DMS53 treated with DMSO at 0.1 percent for 48 hours (cell line): ENCODE results near the gene SAXO2.
A peak's percentile ranks its signal among the peaks of the same experiment; 100 is the strongest.
"Not testable (repeated sequence)": the region's sequence is repeated elsewhere in the genome, so short reads cannot be mapped to it uniquely, and the experiment has no call there.

Experiments used
- DNase-seq: peaks from one replicate; lab custom pipeline; 2025; ENCODE audit not compliant: unreplicated experiment; lab: John Stamatoyannopoulos, UW

SAXO2 gene

GRCh38 chr15:82262422-82263026 lies at the start of gene SAXO2, which contains the start of gene EFL1:
Gene SAXO2, plus strand, starts transcription at chr15:82262818. Its CDS starts 62 bp downstream, at chr15:82262880.
Gene EFL1, minus strand, starts transcription at chr15:82262734. Its CDS starts 956 bp downstream, at chr15:82261778.
- peak; percentile 68 for DNase-seq

- DNase-seq, result not testable (repeated sequence)
Measured at GRCh38 chr15:82216092-82216491, 46.5 kb upstream of the SAXO2 start.

DNA sequence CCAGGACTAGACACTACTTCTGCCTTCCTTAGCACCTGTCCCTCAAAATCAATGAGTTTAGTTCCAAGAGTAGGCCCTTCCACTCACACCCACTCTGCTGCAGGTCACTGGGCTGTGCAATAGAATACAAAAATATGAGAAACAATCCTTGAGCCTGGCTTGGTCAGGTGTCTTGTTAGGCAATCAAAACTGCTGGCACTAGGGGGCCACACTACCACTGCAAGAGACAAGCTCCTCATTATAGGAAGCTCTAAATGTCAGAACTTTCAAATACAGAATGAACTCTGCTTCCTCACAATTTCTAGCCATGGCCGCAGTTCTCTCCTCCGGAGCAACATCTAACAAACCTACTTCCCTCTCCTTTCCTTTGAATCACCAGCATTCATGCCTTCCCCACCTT lies 41.1 kb upstream of the SAXO2 start:
- not testable (repeated sequence) for DNase-seq

DNA sequence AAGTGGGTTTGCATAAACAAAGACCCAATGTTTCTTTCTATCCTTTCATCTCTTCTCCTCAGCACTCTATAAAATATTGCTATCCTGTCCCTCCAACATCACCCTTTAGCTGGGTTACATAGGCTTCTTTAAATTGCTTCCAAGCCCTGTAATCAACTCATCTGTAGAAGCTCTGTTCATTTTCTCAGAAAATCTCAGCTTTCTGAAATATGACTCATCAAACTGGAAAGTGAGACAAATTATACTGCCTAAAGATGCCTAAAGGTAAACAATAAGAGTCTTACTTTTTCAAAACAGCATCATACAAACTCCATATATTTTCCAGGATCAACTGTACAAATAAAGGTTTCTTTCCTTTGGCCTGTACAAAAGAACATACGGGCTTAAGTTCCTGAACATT lies 33.9 kb upstream of the SAXO2 start:
- DNase-seq, result no peak

GRCh38 chr15:82231233-82231632 lies 31.4 kb upstream of the SAXO2 start:
- no peak for DNase-seq

DNA sequence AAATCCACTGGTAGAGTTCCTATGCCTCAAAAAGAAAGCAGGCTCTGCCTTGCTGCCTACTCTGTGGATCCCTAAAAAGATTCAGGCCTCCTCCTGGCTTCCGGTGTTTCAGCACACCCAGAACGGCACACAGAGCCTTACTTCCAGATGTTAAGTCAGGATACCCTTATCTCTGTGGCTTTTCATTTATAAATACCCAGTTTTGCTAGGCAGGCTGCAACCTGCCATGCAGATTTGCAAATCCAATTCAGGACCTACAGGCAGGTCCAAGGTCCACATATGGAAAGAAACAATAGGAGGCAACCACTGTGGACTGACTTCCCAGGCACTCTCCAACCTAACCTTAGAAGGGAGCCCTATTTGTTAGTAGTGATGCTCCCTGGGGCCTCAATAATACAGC lies 30.8 kb upstream of the SAXO2 start:
- DNase-seq, result no peak

DNA sequence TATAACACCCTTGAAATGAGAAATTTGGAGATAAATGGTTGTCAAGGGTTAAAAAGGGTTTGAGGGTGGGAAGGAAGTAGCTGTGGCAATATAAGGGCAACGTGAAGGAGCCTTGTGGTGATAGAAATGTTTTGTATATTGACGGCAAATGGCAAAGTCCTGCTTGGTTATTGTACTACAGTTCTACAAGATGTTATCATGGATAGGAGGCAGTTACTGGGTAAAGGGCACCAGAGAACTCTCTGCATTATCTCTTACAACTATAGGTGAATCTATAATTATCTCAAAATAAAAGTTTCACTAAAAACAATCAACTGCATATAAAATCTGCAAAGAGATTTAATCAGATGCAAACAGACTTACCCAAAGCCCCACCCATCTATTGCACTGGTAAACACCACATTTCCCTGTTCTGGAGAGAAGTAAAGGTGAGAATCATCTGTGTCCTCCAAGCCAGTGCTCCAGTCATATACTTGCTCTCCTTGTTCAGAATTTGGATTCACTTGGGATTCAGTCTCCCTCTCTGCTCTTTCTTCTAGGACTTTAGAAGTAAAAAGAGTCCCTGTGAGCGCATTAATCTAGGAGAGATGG lies 24.6 kb upstream of the SAXO2 start:
- not testable (repeated sequence) for DNase-seq

DNA sequence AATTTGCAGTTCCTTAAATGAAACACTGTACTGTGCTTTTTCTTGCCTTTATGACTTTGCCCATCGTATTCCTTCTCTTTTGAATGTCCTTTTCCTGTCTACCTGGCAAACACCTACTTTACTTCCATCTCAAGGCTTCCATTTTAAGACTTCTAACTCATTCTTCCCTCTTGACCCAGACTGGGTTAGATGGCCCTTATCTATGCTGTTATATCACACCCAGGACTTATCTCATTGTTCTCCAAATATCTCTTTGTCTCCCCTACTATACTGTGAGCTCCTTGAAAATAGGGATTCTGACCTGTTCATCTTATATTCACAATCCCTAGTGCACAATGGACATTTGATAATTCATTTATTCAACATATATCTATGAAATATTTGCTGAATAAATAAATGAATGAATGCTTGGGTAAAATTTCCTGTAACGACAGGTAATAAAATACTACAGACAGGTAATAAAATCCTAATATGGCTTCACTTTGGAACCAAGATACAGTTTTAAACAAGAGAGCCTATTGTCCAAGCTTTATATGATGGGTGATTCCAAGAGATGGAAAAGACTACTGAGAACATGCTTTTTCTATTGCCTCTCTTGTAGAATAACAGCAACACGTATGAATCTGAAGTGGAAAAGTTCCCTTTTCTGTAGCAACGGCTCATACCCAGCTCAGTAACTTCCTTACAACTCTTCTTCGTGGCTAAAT lies 22.8 kb upstream of the SAXO2 start:
- DNase-seq, result no peak

DNA sequence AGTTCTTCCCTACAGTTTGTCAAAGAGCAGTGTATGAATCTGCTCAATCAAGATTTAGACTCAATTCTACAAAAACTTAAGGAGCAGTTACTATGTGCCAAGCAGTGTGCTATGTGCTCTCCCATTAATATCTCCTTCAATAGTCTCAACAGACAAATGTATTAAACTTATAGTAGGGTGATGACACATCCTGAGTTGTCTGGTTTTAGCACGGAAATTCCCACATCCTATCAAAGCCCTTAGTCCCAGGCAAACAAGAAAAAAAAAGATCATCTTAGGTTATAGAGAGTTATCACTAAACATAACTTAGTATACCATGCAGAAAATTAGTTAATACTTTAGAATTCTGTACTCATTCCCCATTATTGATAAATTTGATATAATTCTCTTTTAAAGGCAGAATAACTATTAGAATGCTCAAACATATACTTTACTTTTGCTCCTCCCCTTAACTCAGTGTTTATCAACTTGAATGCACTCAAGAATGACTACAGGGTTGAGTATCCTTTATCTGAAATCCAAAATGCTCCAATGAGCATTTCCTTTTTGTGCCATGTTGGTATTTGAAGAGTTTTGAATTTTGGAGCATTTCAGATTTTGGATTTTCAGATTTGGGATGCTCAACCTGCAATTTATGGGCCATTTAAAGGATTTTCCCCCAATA lies 20.6 kb upstream of the SAXO2 start:
- DNase-seq, result not testable (repeated sequence)

DNA sequence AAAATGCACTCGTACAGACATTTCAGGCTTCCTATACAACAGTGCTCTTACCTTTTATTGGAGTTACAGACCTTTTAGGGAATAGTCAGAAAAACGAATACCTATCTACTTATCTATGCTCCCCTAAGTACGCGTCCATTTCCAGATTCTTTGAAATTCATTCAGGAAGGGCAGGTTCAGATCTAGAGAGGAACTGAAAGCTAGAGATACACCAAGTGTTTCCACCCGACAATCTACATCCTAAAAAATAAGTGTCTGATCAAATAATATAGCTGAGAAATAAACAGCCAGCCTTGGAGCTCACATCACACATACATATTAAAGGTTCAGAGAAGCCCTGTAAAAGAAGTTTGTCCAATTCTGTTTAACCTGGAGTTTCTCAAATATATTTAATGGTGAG lies 19.0 kb upstream of the SAXO2 start:
- DNase-seq, result not testable (repeated sequence)

DNA sequence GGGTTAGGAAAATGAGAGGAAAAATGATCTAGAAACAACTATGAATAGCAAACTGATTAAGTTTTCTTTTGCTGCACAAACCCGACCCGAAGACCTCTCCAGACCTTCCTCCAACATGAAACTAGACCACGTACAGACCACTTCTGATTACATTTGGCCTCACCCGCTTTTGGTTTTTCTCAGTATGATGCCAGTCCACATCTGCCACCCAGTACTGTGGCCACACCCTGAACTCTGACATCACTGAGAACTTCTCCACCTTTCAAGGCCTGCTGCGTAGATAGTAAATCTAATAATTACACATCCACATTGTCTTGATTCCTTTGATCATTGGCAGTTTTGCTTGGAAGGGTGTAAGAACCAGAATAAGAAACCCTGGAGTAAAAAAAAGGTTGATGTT lies 16.7 kb upstream of the SAXO2 start:
- not testable (repeated sequence) for DNase-seq

- DNase-seq, result not testable (repeated sequence)
Measured at GRCh38 chr15:82248261-82248660, 14.4 kb upstream of the SAXO2 start.

DNA sequence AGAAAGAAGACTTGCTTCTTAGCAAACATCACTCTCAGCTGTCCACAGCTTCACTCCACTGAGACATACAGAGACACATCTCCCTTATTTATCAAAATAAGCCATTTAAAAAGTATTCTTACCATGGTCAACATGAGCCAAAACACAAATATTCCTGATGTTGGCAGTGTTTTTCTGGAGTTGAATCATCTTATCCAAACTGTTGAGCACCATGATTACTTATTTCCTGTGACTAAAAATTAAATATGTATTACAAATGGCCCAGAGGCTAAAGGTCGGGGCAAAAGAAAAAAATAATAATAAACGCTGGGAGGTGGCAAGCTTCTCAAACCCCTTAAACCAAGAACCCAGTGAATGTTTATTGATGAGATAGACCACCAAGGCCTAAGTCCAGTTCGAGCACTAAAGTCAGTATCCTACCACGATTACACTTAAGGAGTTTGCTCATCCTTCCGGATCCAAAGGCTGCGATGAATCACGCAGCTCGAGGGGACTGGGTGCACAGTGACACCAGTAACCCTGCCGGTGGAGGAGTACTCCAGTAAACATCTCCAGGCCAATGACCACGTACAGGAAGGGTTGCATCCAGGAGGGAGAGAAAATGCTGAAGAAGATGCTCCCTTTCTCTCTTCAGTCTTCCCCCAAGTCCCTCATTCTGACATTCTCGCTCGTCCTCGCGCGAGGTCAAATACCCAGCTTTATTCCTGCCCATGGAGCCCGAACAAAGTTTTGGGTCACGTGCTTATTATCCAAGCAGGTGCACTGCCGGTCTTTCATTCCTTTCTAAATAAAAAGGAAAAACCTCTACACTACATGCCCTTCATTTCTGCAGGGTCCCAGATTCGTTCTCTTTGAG lies 824 bp upstream of the SAXO2 start:
- peak; percentile 28 for DNase-seq

- peak; percentile 87 for DNase-seq
Measured at GRCh38 chr15:82263350-82263749, 732 bp downstream of the SAXO2 start.

DNA sequence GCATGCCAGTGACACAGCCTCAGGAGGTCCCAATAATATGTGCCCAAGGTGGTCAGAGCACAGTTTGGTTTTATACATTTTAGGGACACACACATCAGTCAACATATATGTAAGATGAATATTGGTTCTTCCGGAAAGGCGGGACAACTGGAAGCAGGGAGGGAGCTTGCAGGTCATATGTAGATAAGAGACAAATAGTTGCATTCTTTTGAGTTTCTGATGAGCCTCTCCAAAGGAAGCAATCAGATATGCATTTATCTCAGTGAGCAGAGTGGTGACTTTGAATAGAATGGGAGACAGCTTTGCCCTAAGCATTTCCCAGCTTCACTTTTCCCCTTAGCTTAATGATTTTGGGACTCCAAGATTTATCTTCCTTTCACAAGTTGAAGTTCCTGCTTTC lies 4.5 kb downstream of the SAXO2 start:
- not testable (repeated sequence) for DNase-seq

GRCh38 chr15:82268454-82268853 lies 5.8 kb downstream of the SAXO2 start:
- DNase-seq, result peak; percentile 2

- DNase-seq, result no peak
Measured at GRCh38 chr15:82272154-82272553, 9.5 kb downstream of the SAXO2 start.

GRCh38 chr15:82275410-82275809 lies 12.8 kb downstream of the SAXO2 start:
- DNase-seq, result no peak

- DNase-seq, result not testable (repeated sequence)
Measured at GRCh38 chr15:82281276-82281675, 18.7 kb downstream of the SAXO2 start.

GRCh38 chr15:82282386-82282785 lies 19.8 kb downstream of the SAXO2 start:
- not testable (repeated sequence) for DNase-seq

DNA sequence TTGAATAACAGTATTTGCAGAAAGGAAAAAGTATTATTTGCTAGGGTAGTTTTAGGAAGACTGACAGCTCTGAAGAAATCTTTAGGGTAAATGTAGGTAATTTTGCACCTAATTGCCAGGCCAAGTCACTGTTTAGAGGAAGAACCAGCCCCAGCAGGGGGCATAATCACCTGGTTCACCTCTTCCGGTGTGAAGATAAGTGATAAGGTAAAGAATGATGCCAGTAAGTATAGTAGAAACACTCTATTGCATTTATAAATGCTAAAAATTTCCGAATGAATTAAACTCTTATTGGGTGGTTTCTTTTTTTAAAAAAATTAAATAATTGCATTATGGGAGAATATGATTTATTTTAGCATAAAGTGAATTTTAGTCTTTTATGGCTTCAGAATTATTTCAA lies 21.8 kb downstream of the SAXO2 start:
- DNase-seq, result not testable (repeated sequence)
